ENCODE measurements around the gene VANGL1. TPM values are rescaled to one million over a fixed set of nuclear protein-coding genes. Genes with fewer than 3 reads are reported as not detected.

VANGL1 gene
- total RNA-seq, 1 experiment from 2014 or later, result 13.6 TPM

- no peak for TF ChIP-seq CTCF (conservative IDR thresholded peaks at IDR 0.05)
- no CpG with 5 or more reads among the region's 7 CpGs for WGBS (ENCODE audit: extremely low coverage, insufficient read length, low lambda C conversion rate)
- no peaks in the 10 kb centered on the region for H3K79me1 ChIP-seq (ENCODE audit: insufficient read depth, low read depth, low read length, poor library complexity, severe bottlenecking)
- H3K27me3 Mint-ChIP-seq (ENCODE audit: low read depth), result no peaks in the 10 kb centered on the region
- DNase-seq, result no peak
- H3K14ac ChIP-seq (ENCODE audit: insufficient read depth, low read length), result no peak overlapping the region
- no peak overlapping the region for H3K4ac ChIP-seq (ENCODE audit: low read depth, low read length)
- peaks cover 0 to 8% of the 10 kb centered on the region in 2 experiments; a peak in 2 of 4 replicates for H3K4me1 Mint-ChIP-seq
- no peak overlapping the region for H3K4me2 ChIP-seq (ENCODE audit: insufficient read depth, insufficient read length, low read length)
- H3K9me3 Mint-ChIP-seq, result no peaks in the 10 kb centered on the region
- H4K20me1 ChIP-seq (ENCODE audit: control insufficient read depth, insufficient read depth, insufficient read length), result no peaks in the 10 kb centered on the region
- no peak overlapping the region for H3K4me3 Mint-ChIP-seq
- H4K91ac ChIP-seq (ENCODE audit: insufficient read length, low read depth, low read length), result no peak overlapping the region
- no peak overlapping the region for H2AK5ac ChIP-seq (ENCODE audit: insufficient read length, low read length)
- H3K9me3 ChIP-seq (ENCODE audit: control insufficient read depth, low read depth, low read length), result no peaks in the 10 kb centered on the region
- H2BK12ac ChIP-seq (ENCODE audit: insufficient read length, low read depth, low read length), result no peak overlapping the region
- no peaks in the 10 kb centered on the region for H3K79me2 ChIP-seq (ENCODE audit: insufficient read depth, low read length)
- no peak overlapping the region for H3K18ac ChIP-seq (ENCODE audit: insufficient read length, low read depth, low read length)
- H3K4me1 ChIP-seq (ENCODE audit: insufficient read depth, low read length), result peaks cover 2% of the 10 kb centered on the region; the same call in 1 of the 2 replicates
- H2AFZ ChIP-seq (ENCODE audit: low read length), result no peak overlapping the region
- no peak overlapping the region for H3K9ac ChIP-seq (ENCODE audit: extremely low read depth, insufficient read length, low read length)
- H3K23ac ChIP-seq (ENCODE audit: insufficient read length, low read depth, low read length), result no peak overlapping the region
- H4K8ac ChIP-seq (replicated peaks; ENCODE audit: insufficient read length, low read depth, low read length), result no peak overlapping the region
- H3K27ac Mint-ChIP-seq, result 0 out of 7 replicates have a peak overlapping the region, but pooled peaks of 1 of the 3 experiments have one; percentile 68
- H3K27me3 ChIP-seq (ENCODE audit: insufficient read depth, low read length), result no peaks in the 10 kb centered on the region
- no peaks in the 10 kb centered on the region for H3K23me2 ChIP-seq (ENCODE audit: insufficient read length, low read depth, low read length, poor library complexity, severe bottlenecking)
- H3K36me3 Mint-ChIP-seq (ENCODE audit: insufficient read depth in 1 of 3, low read depth in 3 of 3), result peaks cover 26 to 65% (median 36%) of the 10 kb centered on the region in 3 experiments
- H3K56ac ChIP-seq (ENCODE audit: insufficient read length, low read depth, low read length), result no peak overlapping the region
- no peak overlapping the region for H3T11ph ChIP-seq (ENCODE audit: low read length)
- H2BK20ac ChIP-seq (ENCODE audit: low read depth, low read length, poor library complexity, severe bottlenecking), result no peak overlapping the region
- no peak overlapping the region for H2BK5ac ChIP-seq (ENCODE audit: insufficient read length, low read length)
- no peak overlapping the region for H4K5ac ChIP-seq (ENCODE audit: insufficient read length, low read depth, low read length)
- no peak overlapping the region for H2BK120ac ChIP-seq (ENCODE audit: low read depth, low read length, poor library complexity, severe bottlenecking)
- no peak overlapping the region for H3K27ac ChIP-seq (ENCODE audit: insufficient read length, low read depth, low read length)
- H2BK15ac ChIP-seq (ENCODE audit: low read depth, low read length), result no peak overlapping the region
Observed at GRCh38 chr1:115665319-115666096, 23.7 kb downstream of the VANGL1 start.

Measured in H9 (cell line).